ENCODE data around the gene NPM3. TPM values are rescaled to one million over a fixed set of nuclear protein-coding genes. Genes with fewer than 3 reads are reported as not detected.

The NPM3 gene
- total RNA-seq, 2 experiments from 2014 or later, result 241 to 260 TPM

GRCh38 chr10:101779544-101780186 is 3.6 kb downstream of the NPM3 start:
- POLR2A ChIA-PET, result no interaction called here
- CTCF ChIA-PET, result interaction anchor here (1.0 to 5.1 kb wide), 5 partner anchors 11 to 177 kb away, joined by 3 to 32 read pairs (median 7); no protein-coding TSS in a partner anchor

GRCh38 chr10:101778781-101779543 is 4.3 kb downstream of the NPM3 start:
- POLR2A ChIA-PET, result no interaction called here
- CTCF ChIA-PET, result interaction anchor here (1.2 kb wide), 1 partner anchor 19 kb away, joined by 5 read pairs; no protein-coding TSS in a partner anchor

GRCh38 chr10:101778151-101778780 is 5.0 kb downstream of the NPM3 start:
- POLR2A ChIA-PET, result no interaction called here

GRCh38 chr10:101777619-101778145 is 5.6 kb downstream of the NPM3 start:
- POLR2A ChIA-PET, result no interaction called here
- CTCF ChIA-PET, result no interaction called here

More at GRCh38 chr10:101778151-101778780, 5.0 kb downstream of the NPM3 start:
- CTCF ChIA-PET, result no interaction called here

- ChIA-PET POLR2A (interaction anchor here (0.5 kb wide), 1 partner anchor 12 kb away, joined by 11 read pairs; no protein-coding TSS in a partner anchor), CTCF (no interaction called here)
These were observed 7.0 kb downstream of the NPM3 start for GRCh38 chr10:101776161-101776817.

- ChIA-PET CTCF (interaction anchor here (1.0 to 1.4 kb wide), 2 partner anchors 15 to 173 kb away, joined by 3 to 5 read pairs; no protein-coding TSS in a partner anchor), POLR2A (interaction anchor here (0.5 kb wide), 1 partner anchor 41 kb away, joined by 4 read pairs; no protein-coding TSS in a partner anchor)
These were observed 7.7 kb downstream of the NPM3 start, which contains the start of gene FGF8 for GRCh38 chr10:101775273-101776160. FGF8 (minus strand) TSS chr10:101776114; CDS start chr10:101775900, 214 bp downstream.

- ChIA-PET CTCF (interaction anchor here (0.6 to 1.4 kb wide), 4 partner anchors 15 to 261 kb away, joined by 3 to 5 read pairs (median 4); no protein-coding TSS in a partner anchor), POLR2A (interaction anchor here (0.5 kb wide), 1 partner anchor 42 kb away, joined by 4 read pairs; no protein-coding TSS in a partner anchor)
These were observed 8.5 kb downstream of the NPM3 start for GRCh38 chr10:101774589-101775272.

GRCh38 chr10:101773923-101774588 is 9.2 kb downstream of the NPM3 start:
- POLR2A ChIA-PET, result no interaction called here
- CTCF ChIA-PET, result interaction anchor here (0.6 to 1.4 kb wide), 6 partner anchors 16 to 260 kb away, joined by 3 to 5 read pairs (median 3); no protein-coding TSS in a partner anchor

- ChIA-PET CTCF (interaction anchor here (0.6 to 2.8 kb wide), 4 partner anchors 8 to 42 kb away, joined by 3 to 12 read pairs (median 3); no protein-coding TSS in a partner anchor), POLR2A (no interaction called here)
These were observed 10.1 kb downstream of the NPM3 start for GRCh38 chr10:101772895-101773761.

GRCh38 chr10:101772017-101772894 is 11.0 kb downstream of the NPM3 start:
- ChIA-PET POLR2A (no interaction called here), CTCF (interaction anchor here (0.6 to 2.8 kb wide), 2 partner anchors 9 to 34 kb away, joined by 3 to 12 read pairs; no protein-coding TSS in a partner anchor)

- POLR2A ChIA-PET, result no interaction called here
- CTCF ChIA-PET, result interaction anchor here (2.8 kb wide), 1 partner anchor 9 kb away, joined by 12 read pairs; no protein-coding TSS in a partner anchor
These were observed 11.9 kb downstream of the NPM3 start for GRCh38 chr10:101771380-101771779.

GRCh38 chr10:101770331-101771215 is 12.7 kb downstream of the NPM3 start:
- ChIA-PET CTCF (interaction anchor here (1.1 to 2.8 kb wide), 2 partner anchors 10 to 12 kb away, joined by 3 to 12 read pairs; no protein-coding TSS in a partner anchor), POLR2A (no interaction called here)

- POLR2A ChIA-PET, result no interaction called here
- CTCF ChIA-PET, result interaction anchor here (0.7 to 2.6 kb wide), 3 partner anchors 11 to 1784 kb away, joined by 3 to 11 read pairs (median 4); no protein-coding TSS in a partner anchor
These were observed 13.6 kb downstream of the NPM3 start for GRCh38 chr10:101769541-101770180.

All from activated CD8-positive, alpha-beta memory T cell treated with anti-CD3 and anti-CD28 coated beads for 36 hours (primary cell).